ENCODE measurements around the gene CFAP68. TPM values are rescaled to one million over a fixed set of nuclear protein-coding genes. Genes with fewer than 3 reads are reported as not detected.

The CFAP68 gene
- total RNA-seq, 4 donors from 2014 or later: 12.7 to 28.8 (median 17.7) TPM

- H3K27ac ChIP-seq: no peak overlapping the region
- peaks cover 0 to 99% (median 4%) of the 10 kb centered on the region in 3 donors for H3K36me3 ChIP-seq
- no peak overlapping the region for H3K4me3 ChIP-seq
- no peak for DNase-seq
- no peaks in the 10 kb centered on the region for H3K27me3 ChIP-seq
- peaks cover 0 to 7% (median 0%) of the 10 kb centered on the region in 3 donors for H3K4me1 ChIP-seq
- 97 to 98% methylated on average over 3 of the region's 3 CpGs for WGBS, 2 donors
- TF ChIP-seq CTCF (IDR thresholded peaks at IDR 0.05) (no peak), POLR2A (IDR thresholded peaks at IDR 0.05) (no peak)
- H3K9me3 ChIP-seq: no peaks in the 10 kb centered on the region
- intact Hi-C loops (cut with DNase I): no loop called here
These were observed 29.7 kb upstream of the CFAP68 start for GRCh38 chr11:111849631-111850030.

GRCh38 chr11:111851067-111851466 is 28.3 kb upstream of the CFAP68 start:
- TF ChIP-seq CTCF (IDR thresholded peaks at IDR 0.05) (no peak), POLR2A (IDR thresholded peaks at IDR 0.05) (no peak)
- Histone ChIP-seq H3K4me1 (peaks cover 0 to 7% (median 0%) of the 10 kb centered on the region in 3 donors), H3K36me3 (peaks cover 0 to 99% (median 8%) of the 10 kb centered on the region in 3 donors), H3K4me3 (no peak overlapping the region), H3K27me3 (no peaks in the 10 kb centered on the region), H3K9me3 (no peaks in the 10 kb centered on the region), H3K27ac (no peak overlapping the region)
- DNase-seq: no peak
- intact Hi-C loops (cut with DNase I): no loop called here
- WGBS, 2 donors: 68% methylated on average over 8 of the region's 8 CpGs

- peaks cover 0 to 7% (median 0%) of the 10 kb centered on the region in 3 donors for H3K4me1 ChIP-seq
- intact Hi-C loops (cut with DNase I): no loop called here
- no peak overlapping the region for H3K27ac ChIP-seq
- H3K36me3 ChIP-seq: peaks cover 0 to 100% (median 8%) of the 10 kb centered on the region in 3 donors
- DNase-seq: no peak
- no peaks in the 10 kb centered on the region for H3K9me3 ChIP-seq
- no peak for TF ChIP-seq POLR2A (IDR thresholded peaks at IDR 0.05)
- peak in 1 of 6 experiments; percentile 26 for TF ChIP-seq CTCF (IDR thresholded peaks at IDR 0.05)
- no peaks in the 10 kb centered on the region for H3K27me3 ChIP-seq
- H3K4me3 ChIP-seq: no peak overlapping the region
These were observed 27.7 kb upstream of the CFAP68 start for GRCh38 chr11:111851636-111852035.

- peaks cover 0 to 100% (median 8%) of the 10 kb centered on the region in 3 donors for H3K36me3 ChIP-seq
- DNase-seq: no peak
- no peak overlapping the region for H3K27ac ChIP-seq
- no peaks in the 10 kb centered on the region for H3K9me3 ChIP-seq
- H3K4me3 ChIP-seq: no peak overlapping the region
- H3K4me1 ChIP-seq: peaks cover 0 to 7% (median 0%) of the 10 kb centered on the region in 3 donors
- TF ChIP-seq POLR2A (IDR thresholded peaks at IDR 0.05) (no peak), CTCF (IDR thresholded peaks at IDR 0.05) (no peak)
- no peaks in the 10 kb centered on the region for H3K27me3 ChIP-seq
- 81 to 92% methylated on average over 2 of the region's 2 CpGs for WGBS, 2 donors
- intact Hi-C loops (cut with DNase I): no loop called here
These were observed 27.2 kb upstream of the CFAP68 start for GRCh38 chr11:111852103-111852502.

GRCh38 chr11:111855506-111855905 is 23.8 kb upstream of the CFAP68 start:
- intact Hi-C loops (cut with DNase I): no loop called here
- Histone ChIP-seq H3K4me3 (no peak overlapping the region), H3K4me1 (peaks cover 0 to 7% (median 0%) of the 10 kb centered on the region in 3 donors), H3K36me3 (peaks cover 5 to 100% (median 22%) of the 10 kb centered on the region in 3 donors), H3K27me3 (no peaks in the 10 kb centered on the region), H3K9me3 (no peaks in the 10 kb centered on the region), H3K27ac (no peak overlapping the region)
- DNase-seq: no peak
- TF ChIP-seq POLR2A (IDR thresholded peaks at IDR 0.05) (no peak), CTCF (IDR thresholded peaks at IDR 0.05) (no peak)

Data from esophagus squamous epithelium (tissue), 5 donors.